HG03060 (cell line): ENCODE results near the gene MEIOSIN.
"Not testable (repeated sequence)": the region's sequence is repeated elsewhere in the genome, so short reads cannot be mapped to it uniquely, and the experiment has no call there.

ENCODE experiments used
- ATAC-seq: cut with Tn5 transposase; IDR thresholded peaks from one replicate; pipeline ENCODE4 v1.9.1; 2021; ENCODE audit warnings: low read depth, moderate number of reproducible peaks; ENCODE audit not compliant: unreplicated experiment

The MEIOSIN gene, protein sequence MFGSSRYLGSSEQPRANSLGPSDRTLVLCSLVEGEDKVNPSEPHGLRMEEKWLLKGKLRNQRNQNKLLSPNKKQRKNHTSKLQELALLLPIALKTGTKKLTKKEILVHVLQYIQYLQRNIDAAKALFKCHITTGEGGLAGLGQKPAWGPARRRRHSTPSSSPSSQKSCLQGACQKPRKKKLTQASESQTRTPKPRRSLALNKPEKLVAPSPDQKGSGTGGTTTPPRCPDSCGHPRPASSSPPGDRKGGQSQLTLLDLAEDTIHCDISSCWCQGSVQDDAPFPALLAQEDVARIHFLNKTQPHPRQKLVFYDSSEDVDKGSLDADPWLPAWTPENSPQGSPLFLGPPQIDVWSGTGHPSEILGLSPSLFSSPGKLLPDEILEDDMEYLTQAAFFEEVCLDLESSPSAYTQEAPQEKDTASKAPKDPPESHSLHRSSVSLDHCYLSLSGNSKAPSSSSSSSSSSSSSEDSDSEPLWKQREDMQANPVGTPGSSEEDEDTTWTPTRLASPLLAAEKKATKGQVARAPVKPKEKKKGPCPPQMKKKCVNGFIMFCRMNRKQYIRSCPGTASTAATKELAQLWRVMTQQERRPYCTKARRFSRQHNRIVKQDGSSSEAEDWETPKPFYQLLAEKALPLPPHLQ

DNA sequence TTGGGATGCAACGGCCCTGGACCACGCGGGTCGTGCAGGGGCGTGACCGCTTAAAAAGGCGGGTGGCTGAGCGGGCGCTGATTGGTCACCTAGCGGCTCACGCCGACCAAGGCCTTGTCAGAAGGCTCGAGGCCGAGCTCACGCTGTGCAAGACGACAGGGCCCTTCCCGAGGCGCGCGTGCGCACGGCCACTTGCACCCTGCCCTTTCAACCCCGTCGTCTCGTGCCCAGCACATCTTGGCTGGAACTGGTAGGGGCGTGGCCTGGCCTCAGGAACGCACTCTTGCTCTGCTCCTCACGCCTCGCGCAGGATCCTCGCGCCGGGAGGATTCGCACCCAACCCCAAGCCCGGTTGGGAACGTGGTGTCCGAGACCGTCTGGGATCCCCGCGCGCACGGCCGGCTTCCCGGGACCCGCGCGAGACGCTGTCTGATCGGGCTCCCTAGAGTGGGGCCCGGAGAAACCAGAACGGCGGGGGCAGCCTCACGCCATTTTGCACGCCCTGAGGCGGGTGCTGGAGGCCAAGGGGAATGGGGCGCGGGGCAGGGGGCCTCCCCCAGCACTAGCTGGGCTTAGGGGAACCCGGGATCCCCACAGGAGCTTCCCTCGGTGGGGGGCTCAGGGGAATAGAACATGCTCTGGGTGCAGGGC lies at the start of gene MEIOSIN:
MEIOSIN (plus strand) TSS at position 280 of the 651 bp plus-strand sequence. CDS start 1,938 bp downstream, outside the sequence.
- no peak for ATAC-seq

DNA sequence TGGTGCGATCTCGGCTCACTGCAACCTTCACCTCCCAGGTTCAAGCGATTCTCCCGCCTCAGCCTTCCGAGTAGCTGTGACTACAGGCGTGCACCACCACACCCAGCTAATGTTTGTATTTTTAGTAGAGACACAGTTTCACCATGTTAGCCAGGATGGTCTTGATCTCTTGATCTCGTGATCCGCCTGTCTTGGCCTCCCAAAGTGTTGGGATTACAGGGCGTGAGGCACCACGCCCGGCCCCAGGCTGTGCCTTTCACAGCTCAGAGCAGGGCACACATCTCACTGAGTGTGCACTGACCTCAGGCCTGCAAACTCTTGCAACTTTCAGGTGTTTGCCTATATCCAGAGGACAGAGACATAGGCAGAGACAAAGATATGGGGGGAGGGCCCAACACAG lies 48.2 kb upstream of the MEIOSIN start:
- ATAC-seq, result not testable (repeated sequence)

DNA sequence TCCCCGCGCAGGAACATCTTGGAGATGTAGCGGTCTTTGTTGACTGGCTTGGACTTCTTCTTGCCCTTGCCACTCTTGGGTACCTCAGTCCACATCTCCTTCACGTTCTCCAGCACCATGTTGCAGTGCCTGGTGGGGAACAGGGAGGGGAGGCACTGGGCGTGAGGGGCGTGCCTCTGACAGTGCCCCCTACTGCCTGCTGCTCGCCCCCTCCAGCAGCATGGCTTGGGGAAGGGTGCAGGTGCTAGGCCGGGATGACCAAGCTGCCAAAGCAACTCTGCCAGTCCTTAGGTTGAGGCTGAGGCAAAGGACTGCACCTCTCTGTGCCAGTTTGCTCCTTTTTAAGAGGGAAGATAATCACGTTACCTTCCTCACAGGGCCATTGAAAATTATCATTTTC lies 45.6 kb upstream of the MEIOSIN start:
- no peak for ATAC-seq

DNA sequence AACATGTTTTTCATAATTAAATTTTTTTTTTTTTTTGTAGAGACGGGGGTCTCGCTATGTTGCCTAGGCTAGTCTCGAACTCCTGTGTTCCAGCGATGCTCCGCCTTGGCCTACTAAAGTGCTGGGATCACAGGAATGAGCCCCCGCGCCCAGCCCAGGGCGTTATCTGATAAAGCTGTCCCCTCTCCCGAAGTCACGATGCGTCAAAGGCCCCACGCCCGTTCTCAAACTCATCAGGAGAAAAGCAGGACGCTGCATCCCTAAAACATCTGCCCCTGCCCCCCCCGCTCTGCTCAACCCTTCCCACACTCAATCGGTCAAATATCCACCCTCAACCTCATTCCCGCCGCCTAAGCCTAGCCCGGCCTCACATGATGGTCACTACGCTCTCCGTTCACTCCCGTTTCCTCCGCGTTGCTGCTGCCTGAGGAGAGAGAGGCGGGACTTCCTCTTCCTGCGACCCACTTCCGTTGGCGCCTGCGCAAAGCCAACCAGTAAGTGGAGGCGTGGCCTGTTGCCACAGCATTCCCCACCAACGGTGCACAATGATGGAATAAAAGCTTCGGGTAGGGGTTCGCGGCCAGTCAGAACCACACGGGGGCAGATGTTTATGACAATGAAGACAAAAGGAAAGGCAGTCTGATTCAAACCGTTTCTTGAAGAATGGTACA lies 41.6 kb upstream of the MEIOSIN start, which contains the start of gene SNRPD2:
SNRPD2 (minus strand) TSS at position 438 of the 671 bp plus-strand sequence; CDS start at position 373, 65 bp downstream.
- ATAC-seq, result peak; percentile 31

DNA sequence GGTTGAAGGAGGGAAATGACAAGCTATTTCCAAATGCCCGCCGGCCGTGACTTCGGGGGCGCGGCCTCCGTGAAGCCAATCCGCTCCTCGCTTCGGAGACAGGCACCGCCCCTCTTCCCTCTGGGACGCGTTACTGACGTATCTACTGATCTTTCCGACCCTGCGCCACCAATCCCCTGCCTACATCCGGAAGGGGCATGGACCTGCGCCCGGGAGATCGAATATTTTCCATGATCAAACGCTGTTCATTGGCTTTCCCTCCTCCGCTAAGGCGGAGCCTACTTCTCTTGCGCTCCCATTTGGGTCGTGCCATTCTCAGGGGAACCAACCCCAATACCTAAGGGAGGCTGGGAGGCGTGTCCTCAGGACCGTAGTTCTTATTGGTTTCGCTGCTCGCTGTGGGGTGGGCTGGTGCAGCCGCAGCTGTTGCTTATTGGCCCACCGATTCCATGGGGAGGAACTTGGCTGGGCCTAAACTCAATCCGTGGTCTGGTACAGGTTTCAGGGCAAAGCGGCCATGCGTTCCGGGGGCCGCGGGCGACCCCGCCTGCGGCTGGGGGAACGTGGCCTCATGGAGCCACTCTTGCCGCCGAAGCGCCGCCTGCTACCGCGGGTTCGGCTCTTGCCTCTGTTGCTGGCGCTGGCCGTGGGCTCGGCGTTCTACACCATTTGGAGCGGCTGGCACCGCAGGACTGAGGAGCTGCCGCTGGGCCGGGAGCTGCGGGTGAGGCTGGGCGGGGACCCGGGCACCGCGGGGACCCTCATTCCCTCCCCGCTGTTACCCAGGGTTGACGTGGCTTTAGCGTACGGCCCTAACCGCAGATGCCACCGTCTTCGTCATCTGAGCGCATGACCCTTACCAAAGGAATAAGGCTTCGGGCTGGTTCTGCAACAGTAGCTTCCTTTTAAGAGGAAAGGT lies 40.8 kb upstream of the MEIOSIN start, which contains the start of gene QPCTL:
QPCTL (plus strand) TSS at position 480 of the 919 bp plus-strand sequence; CDS start at position 518, 38 bp downstream.
- ATAC-seq, result peak; percentile 79

DNA sequence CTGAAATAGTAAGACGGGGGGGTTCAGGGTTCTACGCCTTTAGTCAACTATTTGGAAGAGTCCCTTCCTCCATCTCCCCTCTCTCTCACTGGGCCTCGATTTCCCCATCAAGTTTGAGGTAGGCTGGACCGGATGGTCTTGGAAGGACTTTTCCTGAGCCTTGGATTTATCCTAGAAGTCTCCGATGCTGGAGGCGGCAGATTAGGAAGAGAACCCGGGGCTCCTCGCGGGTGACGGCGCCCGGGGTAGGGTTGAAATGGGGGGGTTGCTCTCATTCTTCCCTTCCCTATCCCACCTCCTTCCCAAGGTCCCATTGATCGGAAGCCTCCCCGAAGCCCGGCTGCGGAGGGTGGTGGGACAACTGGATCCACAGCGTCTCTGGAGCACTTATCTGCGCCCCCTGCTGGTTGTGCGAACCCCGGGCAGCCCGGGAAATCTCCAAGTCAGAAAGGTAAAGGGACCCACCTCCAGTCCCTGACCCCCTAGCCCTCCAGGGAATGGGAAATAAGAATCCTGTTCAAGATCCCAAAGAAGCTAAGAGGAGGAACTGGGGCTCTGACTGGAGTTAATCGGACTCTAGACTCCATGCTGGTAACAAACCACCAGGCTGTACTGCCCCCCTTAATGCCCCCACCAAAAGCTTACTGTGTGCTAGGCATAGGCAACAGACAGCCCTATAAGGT lies 40.0 kb upstream of the MEIOSIN start:
- ATAC-seq, result no peak

DNA sequence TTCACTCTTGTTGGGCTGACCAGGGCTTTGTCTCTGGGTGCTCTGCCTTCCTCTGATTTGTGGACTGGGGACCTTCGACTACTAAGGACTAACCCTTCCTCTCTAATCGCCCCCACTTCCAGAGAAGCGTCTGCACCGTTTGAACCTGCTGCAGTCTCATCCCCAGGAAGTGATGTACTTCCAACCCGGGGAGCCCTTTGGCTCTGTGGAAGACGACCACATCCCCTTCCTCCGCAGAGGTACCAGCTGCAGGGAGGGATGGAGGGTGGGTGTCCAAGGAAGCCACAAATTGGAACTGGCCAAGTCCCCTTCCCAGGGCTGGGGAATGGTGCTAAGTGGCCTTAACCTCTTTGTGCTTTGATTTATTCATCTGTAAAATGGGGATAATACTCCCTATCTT lies 31.6 kb upstream of the MEIOSIN start:
- ATAC-seq, result no peak

DNA sequence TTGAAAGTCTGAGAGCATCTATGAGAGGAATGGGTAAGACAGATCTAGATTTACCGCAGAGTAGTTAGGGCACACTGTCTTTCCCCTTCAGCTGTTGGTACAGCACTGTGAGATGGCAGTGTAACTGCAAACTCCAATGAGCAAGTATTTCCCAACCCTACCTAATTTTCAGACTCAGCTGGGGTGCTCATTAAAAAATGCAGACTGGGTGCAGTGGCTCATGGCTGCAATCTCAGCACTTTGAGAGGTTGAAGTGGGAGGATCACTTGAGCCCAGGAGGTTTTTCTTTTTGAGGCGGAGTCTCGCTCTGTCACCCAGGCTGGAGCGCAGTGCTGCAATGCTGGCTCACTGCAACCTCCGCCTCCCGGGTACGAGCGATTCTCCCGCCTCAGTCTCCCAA lies 28.1 kb upstream of the MEIOSIN start:
- ATAC-seq, result no peak

DNA sequence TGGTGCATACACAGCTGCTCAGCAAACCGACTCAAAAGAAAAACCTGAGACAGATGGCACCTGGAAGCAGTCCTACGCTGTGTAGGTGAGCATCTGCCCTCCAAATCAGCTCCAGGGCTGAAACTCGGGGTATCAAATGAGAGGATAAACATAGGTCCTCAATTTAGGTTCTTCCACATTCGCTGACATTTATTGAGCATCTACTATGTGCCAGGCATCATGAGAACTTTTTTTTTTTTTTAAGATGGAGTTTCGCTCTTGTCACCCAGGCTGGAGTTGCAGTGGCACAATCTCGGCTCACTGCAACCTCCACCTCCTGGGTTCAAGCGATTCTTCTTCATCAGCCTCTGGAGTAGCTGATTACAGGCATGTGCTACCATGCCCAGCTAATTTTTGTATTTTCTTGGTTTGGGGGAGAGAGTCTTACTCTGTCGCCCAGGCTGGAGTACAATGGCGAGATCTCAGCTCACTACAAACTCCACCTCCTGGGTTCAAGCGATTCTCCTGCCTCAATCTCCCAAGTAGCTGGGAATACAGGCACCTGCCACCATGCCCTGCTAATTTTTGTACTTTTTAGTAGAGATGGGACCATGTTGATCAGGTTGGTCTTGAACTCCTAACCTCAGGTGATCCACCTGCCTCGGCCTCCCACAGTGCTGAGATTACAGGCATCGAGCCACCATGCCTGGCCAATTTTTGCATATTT lies 27.4 kb upstream of the MEIOSIN start:
- no peak for ATAC-seq

DNA sequence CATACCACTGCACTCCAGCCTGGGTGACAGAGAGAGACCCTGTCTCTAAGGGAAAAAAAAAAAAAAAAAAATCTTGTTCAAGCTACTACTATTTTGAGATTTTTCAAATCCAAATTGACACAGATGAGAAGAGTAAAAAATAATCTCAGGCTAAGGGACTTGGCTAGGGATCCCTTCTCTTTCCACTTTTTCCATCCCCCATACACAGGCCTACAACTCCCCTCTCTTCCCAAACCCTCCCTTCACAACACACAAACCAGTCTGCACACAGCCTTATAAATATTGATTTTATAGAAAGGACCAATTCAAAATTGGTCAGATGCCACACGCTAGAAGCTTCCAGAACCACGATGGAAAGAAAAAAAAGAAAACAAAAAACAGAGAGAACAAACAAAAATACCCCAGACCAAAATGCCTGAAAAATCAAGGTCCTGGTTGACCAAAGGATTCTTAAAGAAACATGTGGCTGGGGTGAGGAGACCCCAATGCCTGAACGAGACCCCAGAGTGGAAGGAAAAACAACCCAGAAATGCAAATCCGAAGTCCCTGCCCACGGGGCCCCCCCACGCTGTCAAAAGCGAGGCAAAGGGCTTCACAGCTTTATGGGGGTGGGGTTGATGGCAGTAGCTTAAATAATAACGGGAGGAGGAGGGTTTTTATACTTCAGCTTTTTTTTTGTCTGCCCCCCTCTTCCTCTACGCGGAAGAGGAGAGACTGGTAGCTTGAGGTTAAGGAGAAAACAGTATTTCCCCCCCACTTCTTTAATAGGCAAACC lies 22.7 kb upstream of the MEIOSIN start:
- ATAC-seq, result no peak

DNA sequence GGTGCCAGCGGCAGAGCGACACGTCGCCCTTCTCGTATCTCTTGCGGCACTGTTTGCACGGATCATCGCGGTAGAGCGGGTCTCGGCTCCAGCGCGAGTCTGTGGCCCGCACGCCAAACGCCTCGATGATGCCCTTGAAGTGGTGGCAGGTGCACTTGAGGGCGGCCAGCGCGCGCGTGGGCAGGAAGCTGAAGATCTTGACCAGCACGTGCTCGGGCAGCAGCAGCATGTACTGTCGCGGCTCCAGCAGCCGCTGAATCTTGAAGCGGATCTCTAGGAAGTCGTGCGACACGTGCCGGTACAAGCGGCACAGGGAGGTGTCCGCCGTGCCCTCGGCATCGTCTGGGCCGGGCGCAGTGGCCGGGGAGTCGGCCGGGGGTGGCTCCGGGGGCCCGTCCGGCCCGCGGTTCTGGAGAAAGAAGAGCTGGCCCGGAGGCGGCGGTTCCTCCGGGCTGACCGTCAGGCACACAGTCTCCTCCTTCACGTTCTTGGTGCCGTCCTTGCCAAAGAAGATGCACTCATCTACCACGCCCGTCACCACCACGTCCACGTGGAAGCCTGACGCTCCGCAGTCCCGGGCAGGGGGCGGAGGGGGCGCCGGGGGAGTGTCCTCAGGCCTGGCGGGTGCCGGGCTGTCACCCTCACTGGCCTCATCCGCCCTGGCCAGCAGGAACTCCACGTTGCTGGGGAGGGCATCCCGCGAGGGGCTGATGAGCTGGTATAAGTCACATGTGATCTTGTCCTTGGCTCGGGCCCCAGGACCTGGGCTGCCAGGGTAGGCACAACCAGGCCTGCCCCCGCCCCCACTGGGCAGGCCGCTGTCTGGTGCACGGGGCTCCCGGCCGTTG lies 21.2 kb upstream of the MEIOSIN start:
- ATAC-seq, result no peak

DNA sequence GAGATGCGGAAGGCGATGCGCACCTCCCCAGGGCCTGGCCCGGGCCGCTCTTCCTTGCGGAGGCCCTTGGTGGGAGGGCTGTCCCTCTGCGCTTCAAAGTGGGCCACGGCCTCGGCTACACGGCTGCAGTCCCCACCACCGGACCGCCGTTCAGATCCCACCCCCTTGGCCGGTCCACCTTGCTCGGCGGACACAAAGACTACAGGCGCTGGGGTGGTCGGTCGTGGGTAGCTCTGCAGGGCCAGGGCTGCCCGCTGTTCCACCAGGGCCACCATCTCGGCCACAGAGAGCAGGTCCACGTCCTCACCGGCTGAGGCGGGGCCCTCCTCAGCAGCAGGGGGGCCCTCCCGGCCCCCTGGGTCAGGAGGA lies 20.6 kb upstream of the MEIOSIN start:
- ATAC-seq, result no peak

DNA sequence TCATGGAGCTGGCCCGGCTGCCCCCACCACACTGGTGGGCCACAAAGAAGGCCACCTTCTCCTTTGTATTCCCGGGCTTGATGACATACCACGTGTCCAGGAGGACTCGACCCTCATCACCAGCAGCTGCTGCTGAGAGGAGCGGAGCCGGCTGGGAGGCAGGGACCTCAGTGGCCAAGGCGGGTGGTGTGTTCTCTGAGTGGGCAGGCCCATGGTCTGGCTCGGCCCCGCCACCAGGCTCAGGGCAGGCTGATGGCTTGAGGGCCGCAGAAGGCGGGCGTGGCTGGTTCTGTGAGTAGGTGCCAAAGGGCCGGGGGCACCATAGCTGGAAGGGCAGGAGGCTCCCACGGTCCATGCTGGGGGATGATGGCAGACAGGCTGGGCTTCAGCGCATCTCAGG lies 20.1 kb upstream of the MEIOSIN start:
- no peak for ATAC-seq

DNA sequence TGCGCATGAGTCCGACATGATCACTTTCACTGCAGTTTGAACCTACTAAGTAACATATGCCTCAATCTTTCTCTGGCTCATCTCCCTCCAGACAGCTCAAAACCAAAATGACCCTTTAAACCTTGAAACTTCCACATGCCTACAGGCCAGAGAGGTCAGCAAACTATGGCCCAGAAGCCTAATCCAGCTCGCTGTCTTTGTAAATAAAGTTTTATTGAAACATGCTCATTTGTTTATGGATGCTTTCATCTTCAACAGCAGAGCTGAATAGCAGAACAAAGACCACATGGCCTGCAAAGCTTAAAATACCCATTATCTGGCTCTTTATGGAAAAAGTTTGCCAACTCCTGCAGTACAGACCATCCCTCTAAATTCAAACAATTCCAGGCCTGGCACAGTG lies 18.1 kb upstream of the MEIOSIN start:
- ATAC-seq, result no peak

DNA sequence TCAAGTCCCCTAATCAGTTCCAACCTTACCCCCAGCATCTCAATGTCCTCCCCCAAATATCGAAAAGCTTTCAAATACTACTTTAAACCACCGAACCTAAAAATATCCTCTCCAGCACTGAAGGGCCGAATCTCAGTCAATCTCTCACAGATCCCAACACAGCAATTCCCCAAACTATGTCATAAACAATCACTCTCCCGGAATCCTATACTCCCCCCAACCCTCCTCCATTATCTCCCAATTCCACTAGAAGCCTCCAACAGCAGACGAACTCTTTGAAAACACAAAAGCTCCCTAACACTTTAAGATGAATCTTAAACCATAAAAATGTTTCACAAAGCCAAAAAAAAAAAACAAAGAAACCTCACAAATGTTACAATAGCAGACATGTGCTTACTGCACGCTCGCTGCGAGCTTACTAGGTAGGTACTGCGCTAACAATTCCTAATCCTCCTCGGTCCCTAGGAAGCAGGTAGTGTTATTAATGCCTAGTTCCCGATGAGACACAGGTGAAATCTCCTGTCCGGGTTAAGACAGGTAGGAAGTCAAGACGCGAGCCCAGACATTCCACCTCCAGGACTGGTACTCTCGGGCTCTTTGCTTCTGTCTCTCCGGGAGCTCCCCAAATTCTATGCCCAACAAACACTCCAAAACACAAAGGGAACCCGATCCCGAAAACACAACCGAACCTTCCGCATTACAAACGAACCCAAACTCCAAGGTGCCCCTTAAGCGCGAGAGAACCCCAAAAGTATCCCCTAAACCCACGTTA lies 16.7 kb upstream of the MEIOSIN start:
- no peak for ATAC-seq
